Activated CD8-positive, alpha-beta memory T cell treated with anti-CD3 and anti-CD28 coated beads for 24 hours (primary cell): Measurements from ENCODE around the gene NCK1.

Source experiments
- DNase-seq: peaks from one replicate; pipeline ENCODE4 v3.0.0-alpha.2; 2020

NCK1 gene

DNA sequence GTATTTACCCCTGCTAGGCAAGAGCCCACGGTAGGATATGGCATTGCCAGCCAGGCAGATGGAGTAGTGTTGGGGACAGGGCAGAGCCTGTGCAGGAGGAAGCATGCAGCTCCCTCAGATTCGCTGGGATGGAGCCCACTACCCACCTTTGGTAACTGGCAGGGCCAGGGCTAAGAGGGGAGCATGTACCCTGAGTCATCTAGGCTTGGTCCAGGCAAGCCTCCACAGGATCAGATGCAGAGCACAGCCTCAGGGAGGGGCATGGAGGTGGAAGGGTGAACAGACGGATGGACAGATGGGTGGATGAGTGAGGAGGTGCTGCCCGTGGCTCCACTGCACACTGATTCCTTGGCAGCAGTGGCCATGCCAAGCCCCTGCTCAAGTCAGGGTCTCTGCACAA lies 128.8 kb downstream of the NCK1 start:
- DNase-seq = no peak

DNA sequence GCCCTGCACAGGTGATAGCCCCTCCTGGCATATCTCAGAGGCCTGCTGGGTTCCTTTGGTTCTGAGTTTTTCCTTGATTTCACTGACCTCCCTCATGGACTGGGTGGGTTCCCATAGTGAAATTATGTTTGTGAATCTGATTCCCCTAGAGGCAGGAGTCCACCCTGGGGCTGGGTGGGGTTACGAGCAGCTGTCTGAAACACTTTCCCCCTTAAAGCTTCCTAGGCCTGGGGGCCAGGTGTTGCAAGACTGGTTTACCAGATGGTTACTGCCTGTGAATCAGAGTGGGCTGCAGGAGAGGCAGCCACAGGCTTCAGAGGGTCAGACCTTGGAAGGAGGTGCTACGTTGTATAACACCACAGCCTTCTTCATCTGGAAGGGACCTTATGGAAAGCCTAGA lies 130.1 kb downstream of the NCK1 start:
- DNase-seq = no peak

DNA sequence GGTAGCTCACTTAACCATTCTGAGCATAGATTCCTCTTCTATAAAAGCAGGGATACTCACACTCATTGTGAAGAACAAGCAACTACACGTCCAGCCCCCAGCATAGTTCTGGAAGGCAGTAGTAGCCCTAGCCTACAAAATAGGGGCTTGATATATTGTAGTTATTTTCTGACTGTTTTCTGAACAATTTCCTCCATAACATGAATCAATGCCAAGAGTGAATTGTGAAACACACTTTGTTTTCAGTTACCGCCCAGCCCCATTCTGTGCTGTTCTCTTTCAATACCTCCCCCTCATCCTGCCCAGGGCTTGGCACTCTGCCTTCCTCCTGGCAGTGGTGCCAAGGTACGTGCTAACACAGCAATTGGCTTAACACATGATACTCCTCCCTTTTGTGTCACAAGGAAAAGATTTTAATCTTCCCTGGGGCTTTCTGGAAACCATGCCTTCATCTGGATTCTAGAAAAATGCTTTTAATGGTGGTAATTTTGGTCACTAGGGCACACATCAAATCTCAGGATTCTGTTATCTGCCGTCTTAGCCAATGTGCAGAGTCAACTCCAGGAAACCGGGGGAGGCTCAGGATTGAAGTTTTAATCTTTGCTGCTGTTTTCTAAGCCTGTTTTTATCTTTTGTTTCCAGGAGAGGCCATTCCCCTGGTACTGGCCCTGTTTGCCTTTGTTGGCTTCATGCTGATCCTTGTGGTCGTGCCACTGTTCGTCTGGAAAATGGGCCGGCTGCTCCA lies 132.9 kb downstream of the NCK1 start:
- no peak for DNase-seq

DNA sequence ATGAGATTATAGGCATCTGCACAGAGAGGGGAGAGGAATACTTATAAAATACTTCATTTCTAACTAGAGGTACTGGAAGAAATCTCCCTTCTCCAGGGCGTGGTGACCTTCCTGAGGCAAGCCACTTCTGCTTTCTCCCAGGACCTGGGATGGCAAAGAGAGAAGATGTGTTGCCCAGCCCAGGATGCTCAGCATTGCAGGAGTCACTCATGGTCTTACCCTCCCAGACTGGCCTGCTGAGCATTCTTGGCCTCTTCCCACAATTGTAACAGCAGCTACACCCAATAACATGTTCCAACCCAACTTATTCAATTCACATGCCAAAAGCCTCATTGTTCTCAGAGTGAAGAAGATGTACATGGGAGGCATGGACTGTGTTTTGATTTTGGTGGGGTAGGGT lies 133.6 kb downstream of the NCK1 start:
- no peak for DNase-seq
